D721Med (cell line): ENCODE measurements around the gene ZNF521.

ENCODE experiments used
- DNase-seq: peaks from one replicate; pipeline ENCODE4 v3.0.0; 2011; ENCODE audit warnings: low spot score; ENCODE audit not compliant: insufficient read length
- FAIRE-seq: peaks from 2 replicates; lab custom pipeline; 2011; peaks lifted over from hg19 to GRCh38; lab: Jason Lieb, UNC
- TF ChIP-seq, protein P1 (sequence below): IDR thresholded peaks from 2 replicates; pipeline ENCODE4 v1.5.1; 2012; ENCODE audit warnings: mild to moderate bottlenecking, control low read depth; ENCODE audit not compliant: insufficient read depth; ENCODE audit errors: missing control alignments

The ZNF521 gene

GRCh38 chr18:25298853-25299274, 53.1 kb downstream of the ZNF521 start:
- FAIRE-seq (no peak), DNase-seq (no peak)
- TF ChIP-seq, protein P1, sequence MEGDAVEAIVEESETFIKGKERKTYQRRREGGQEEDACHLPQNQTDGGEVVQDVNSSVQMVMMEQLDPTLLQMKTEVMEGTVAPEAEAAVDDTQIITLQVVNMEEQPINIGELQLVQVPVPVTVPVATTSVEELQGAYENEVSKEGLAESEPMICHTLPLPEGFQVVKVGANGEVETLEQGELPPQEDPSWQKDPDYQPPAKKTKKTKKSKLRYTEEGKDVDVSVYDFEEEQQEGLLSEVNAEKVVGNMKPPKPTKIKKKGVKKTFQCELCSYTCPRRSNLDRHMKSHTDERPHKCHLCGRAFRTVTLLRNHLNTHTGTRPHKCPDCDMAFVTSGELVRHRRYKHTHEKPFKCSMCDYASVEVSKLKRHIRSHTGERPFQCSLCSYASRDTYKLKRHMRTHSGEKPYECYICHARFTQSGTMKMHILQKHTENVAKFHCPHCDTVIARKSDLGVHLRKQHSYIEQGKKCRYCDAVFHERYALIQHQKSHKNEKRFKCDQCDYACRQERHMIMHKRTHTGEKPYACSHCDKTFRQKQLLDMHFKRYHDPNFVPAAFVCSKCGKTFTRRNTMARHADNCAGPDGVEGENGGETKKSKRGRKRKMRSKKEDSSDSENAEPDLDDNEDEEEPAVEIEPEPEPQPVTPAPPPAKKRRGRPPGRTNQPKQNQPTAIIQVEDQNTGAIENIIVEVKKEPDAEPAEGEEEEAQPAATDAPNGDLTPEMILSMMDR = no peak

GRCh38 chr18:25295624-25296138, 56.3 kb downstream of the ZNF521 start:
- TF ChIP-seq, protein P1 = no peak
- FAIRE-seq = no peak
- DNase-seq = no peak

- FAIRE-seq = no peak
- no peak for DNase-seq
- TF ChIP-seq, protein P1 = no peak
Observed at GRCh38 chr18:25291150-25291549, 60.8 kb downstream of the ZNF521 start.

GRCh38 chr18:25289001-25289631, 62.9 kb downstream of the ZNF521 start:
- TF ChIP-seq, protein P1 = no peak
- DNase-seq (no peak), FAIRE-seq (no peak)

- TF ChIP-seq, protein P1 = no peak
- no peak for FAIRE-seq
- no peak for DNase-seq
Observed at GRCh38 chr18:25288340-25288938, 63.5 kb downstream of the ZNF521 start.

DNA sequence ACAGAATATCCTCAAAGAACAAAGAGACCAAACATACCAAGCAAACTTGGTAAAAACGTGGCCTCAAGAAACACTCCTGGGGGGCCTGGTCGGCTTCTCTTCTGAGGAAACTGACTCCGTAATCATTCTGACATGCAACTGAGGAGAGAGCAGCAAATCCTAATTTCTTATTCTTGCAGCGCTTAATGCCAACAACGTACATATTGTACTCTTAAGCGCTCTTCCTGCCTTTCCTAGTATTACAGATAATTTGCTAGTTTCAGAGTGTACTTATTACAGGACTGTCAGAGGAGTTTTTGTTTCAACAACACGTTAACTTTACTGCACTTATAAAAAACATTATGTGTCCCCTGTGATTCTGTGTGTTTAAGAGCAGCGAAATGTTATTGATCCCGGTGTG, 64.9 kb downstream of the ZNF521 start:
- no peak for DNase-seq
- TF ChIP-seq, protein P1 = no peak
- no peak for FAIRE-seq
